ENCODE results near the gene GFOD1. TPM values are rescaled to one million over a fixed set of nuclear protein-coding genes. Genes with fewer than 3 reads are reported as not detected.

Gene GFOD1
- total and polyA plus RNA-seq, 8 donors = 5.7 to 19.6 (median 8.2) TPM

GRCh38 chr6:13508711-13509705 lies 21.6 kb upstream of the GFOD1 start:
- Histone ChIP-seq H3K4me1 (no peaks in the 10 kb centered on the region), H3K9me3 (no peaks in the 10 kb centered on the region), H3K27ac (no peak overlapping the region), H3K27me3 (no peaks in the 10 kb centered on the region), H3K4me3 (no peak overlapping the region), H3K36me3 (no peaks in the 10 kb centered on the region)
- TF ChIP-seq, protein P1, sequence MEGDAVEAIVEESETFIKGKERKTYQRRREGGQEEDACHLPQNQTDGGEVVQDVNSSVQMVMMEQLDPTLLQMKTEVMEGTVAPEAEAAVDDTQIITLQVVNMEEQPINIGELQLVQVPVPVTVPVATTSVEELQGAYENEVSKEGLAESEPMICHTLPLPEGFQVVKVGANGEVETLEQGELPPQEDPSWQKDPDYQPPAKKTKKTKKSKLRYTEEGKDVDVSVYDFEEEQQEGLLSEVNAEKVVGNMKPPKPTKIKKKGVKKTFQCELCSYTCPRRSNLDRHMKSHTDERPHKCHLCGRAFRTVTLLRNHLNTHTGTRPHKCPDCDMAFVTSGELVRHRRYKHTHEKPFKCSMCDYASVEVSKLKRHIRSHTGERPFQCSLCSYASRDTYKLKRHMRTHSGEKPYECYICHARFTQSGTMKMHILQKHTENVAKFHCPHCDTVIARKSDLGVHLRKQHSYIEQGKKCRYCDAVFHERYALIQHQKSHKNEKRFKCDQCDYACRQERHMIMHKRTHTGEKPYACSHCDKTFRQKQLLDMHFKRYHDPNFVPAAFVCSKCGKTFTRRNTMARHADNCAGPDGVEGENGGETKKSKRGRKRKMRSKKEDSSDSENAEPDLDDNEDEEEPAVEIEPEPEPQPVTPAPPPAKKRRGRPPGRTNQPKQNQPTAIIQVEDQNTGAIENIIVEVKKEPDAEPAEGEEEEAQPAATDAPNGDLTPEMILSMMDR (IDR thresholded peaks at IDR 0.05) = no peak
- peak; percentile 59 for ATAC-seq
- peak in 1 of 4 donors; percentile 35 for DNase-seq
- intact Hi-C loops (cut with DNase I) = no loop called here

- intact Hi-C loops (cut with DNase I) = no loop called here
- no peaks in the 10 kb centered on the region for H3K4me1 ChIP-seq
- H3K36me3 ChIP-seq = no peaks in the 10 kb centered on the region
- no peaks in the 10 kb centered on the region for H3K9me3 ChIP-seq
- DNase-seq (no peak), ATAC-seq (no peak)
- H3K27me3 ChIP-seq = no peaks in the 10 kb centered on the region
- H3K27ac ChIP-seq = no peak overlapping the region
- TF ChIP-seq, protein P1 (IDR thresholded peaks at IDR 0.05) = no peak
- H3K4me3 ChIP-seq = no peak overlapping the region
These were observed 20.0 kb upstream of the GFOD1 start for GRCh38 chr6:13507306-13507860.

- DNase-seq = no peak
- no peaks in the 10 kb centered on the region for H3K36me3 ChIP-seq
- H3K27me3 ChIP-seq = no peaks in the 10 kb centered on the region
- TF ChIP-seq, protein P1 (IDR thresholded peaks at IDR 0.05) = no peak
- no peak for ATAC-seq
- H3K4me3 ChIP-seq = no peak overlapping the region
- no peaks in the 10 kb centered on the region for H3K4me1 ChIP-seq
- H3K27ac ChIP-seq = no peak overlapping the region
- intact Hi-C loops (cut with DNase I) = no loop called here
- no peaks in the 10 kb centered on the region for H3K9me3 ChIP-seq
These were observed 17.9 kb upstream of the GFOD1 start for GRCh38 chr6:13505345-13505734.

GRCh38 chr6:13504611-13505344 lies 17.4 kb upstream of the GFOD1 start:
- Histone ChIP-seq H3K4me1 (no peaks in the 10 kb centered on the region), H3K36me3 (no peaks in the 10 kb centered on the region), H3K27ac (no peak overlapping the region), H3K27me3 (no peaks in the 10 kb centered on the region), H3K4me3 (no peak overlapping the region), H3K9me3 (no peaks in the 10 kb centered on the region)
- intact Hi-C loops (cut with DNase I) = no loop called here
- ATAC-seq (no peak), DNase-seq (no peak)
- TF ChIP-seq, protein P1 (IDR thresholded peaks at IDR 0.05) = no peak

- no peak overlapping the region for H3K4me3 ChIP-seq
- no peaks in the 10 kb centered on the region for H3K27me3 ChIP-seq
- ATAC-seq (no peak), DNase-seq (no peak)
- intact Hi-C loops (cut with DNase I) = no loop called here
- no peaks in the 10 kb centered on the region for H3K36me3 ChIP-seq
- peaks cover 0 to 4% of the 10 kb centered on the region in 2 donors for H3K4me1 ChIP-seq
- H3K27ac ChIP-seq = no peak overlapping the region
- TF ChIP-seq, protein P1 (IDR thresholded peaks at IDR 0.05) = no peak
- H3K9me3 ChIP-seq = no peaks in the 10 kb centered on the region
These were observed 13.5 kb upstream of the GFOD1 start for GRCh38 chr6:13500915-13501314.
